Measurements from ENCODE around the gene TRIM45. TPM values are rescaled to one million over a fixed set of nuclear protein-coding genes. Genes with fewer than 3 reads are reported as not detected.

The TRIM45 gene
- total RNA-seq, 6 donors from 2014 or later, result 0.30 to 7.3 (median 2.3) TPM

DNA sequence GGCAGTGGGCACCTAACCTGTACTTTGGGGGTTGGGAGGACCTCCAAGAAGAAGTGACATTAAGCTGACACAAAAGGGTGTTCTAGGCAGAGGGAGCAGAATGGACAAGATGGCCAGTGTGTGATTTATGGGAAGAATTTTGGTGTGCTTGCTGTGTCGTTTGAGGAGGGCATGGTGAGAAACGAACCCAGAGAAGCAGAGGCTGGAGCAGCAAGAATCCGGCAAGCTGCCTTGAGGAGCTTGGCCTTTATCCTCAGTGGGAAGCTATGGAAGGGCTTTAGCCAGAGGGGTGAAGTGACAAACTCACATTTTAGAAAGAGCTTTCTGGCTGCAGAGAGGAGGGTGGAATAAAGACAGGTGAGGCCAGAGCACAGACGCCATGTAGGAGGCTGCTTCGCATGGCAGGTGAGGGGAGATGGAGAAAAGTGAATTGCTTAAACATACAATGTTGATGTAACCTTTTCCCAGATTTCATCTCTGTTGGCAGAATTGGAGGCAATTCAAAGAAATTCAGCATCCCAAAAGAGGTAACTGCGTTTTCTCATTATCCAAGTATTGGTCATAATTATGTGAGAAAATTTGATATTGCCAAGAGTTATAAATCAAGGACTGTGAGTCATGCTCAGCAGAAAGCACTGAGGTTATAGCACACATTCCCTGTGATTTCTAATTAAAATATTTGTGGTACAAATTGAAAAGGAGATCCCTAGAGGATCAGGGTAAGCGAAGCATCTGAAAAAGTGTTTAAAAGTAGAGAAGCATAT is 26.5 kb downstream of the TRIM45 start:
- Histone ChIP-seq H3K27me3 (no peaks in the 10 kb centered on the region), H3K4me3 (no peak overlapping the region), H3K4me1 (no peaks in the 10 kb centered on the region), H3K36me3 (peaks cover 0 to 61% (median 4%) of the 10 kb centered on the region in 4 donors), H3K9me3 (no peaks in the 10 kb centered on the region), H3K27ac (no peak overlapping the region)
- DNase-seq (no peak), ATAC-seq (ENCODE audit: low FRiP score in 2 of 2) (no peak)
- TF ChIP-seq POLR2AphosphoS5 (IDR thresholded peaks at IDR 0.05) (no peak), POLR2A (IDR thresholded peaks at IDR 0.05) (no peak)
- TF ChIP-seq, protein P1, sequence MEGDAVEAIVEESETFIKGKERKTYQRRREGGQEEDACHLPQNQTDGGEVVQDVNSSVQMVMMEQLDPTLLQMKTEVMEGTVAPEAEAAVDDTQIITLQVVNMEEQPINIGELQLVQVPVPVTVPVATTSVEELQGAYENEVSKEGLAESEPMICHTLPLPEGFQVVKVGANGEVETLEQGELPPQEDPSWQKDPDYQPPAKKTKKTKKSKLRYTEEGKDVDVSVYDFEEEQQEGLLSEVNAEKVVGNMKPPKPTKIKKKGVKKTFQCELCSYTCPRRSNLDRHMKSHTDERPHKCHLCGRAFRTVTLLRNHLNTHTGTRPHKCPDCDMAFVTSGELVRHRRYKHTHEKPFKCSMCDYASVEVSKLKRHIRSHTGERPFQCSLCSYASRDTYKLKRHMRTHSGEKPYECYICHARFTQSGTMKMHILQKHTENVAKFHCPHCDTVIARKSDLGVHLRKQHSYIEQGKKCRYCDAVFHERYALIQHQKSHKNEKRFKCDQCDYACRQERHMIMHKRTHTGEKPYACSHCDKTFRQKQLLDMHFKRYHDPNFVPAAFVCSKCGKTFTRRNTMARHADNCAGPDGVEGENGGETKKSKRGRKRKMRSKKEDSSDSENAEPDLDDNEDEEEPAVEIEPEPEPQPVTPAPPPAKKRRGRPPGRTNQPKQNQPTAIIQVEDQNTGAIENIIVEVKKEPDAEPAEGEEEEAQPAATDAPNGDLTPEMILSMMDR (IDR thresholded peaks at IDR 0.05), result no peak
- 89 to 92% methylated on average over 7 of the region's 7 CpGs for WGBS, 2 donors

DNA sequence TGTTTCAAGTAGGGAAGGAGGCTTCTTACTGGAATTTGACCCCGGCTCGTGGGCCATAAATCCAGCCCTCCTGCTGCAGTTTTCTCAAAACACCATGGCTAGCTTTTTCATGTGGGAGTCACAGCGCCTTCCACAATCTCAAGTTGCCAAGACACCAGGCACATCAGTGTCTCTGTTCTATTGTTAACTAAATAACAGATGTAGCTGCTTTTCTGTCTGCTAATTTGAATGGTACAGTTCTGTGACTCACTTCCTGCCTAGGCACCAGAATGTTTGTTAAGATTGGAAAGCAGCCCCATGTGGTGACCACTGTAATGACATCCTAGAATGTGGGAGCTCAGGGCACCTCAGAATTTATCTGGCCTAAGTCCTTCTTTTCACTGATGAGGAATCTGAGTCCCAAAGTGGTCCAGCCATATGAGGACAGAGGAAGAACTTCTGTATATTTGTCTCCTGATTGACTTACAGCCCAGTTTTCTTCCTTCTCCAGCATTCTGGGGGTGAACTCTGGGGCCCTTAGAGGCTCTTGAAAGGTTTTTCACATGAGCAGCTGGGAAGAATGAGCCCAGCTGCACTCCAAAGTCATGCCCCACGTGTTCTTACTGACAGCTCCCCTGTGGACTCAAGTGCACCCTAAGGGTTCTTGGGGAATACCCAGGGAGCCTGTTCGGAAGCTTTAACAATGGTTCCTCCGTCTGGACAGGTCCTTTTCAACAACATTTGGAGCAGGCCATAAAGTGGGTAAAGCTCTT is 27.5 kb downstream of the TRIM45 start:
- DNase-seq, result peak in 1 of 2 donors; percentile 37
- H3K27ac ChIP-seq, result no peak overlapping the region
- WGBS, 2 donors, result 80 to 81% methylated on average over 5 to 6 of the region's 6 CpGs
- no peak for TF ChIP-seq POLR2AphosphoS5 (IDR thresholded peaks at IDR 0.05)
- TF ChIP-seq, protein P1 (IDR thresholded peaks at IDR 0.05), result peak in 3 of 6 experiments; percentile 19 to 32 (median 24)
- H3K4me1 ChIP-seq, result no peaks in the 10 kb centered on the region
- ATAC-seq (ENCODE audit: low FRiP score in 2 of 2), result peak in 1 of 2 donors; percentile 34
- H3K36me3 ChIP-seq, result peaks cover 0 to 59% (median 4%) of the 10 kb centered on the region in 4 donors
- no peaks in the 10 kb centered on the region for H3K27me3 ChIP-seq
- H3K9me3 ChIP-seq, result no peaks in the 10 kb centered on the region
- H3K4me3 ChIP-seq, result no peak overlapping the region

DNA sequence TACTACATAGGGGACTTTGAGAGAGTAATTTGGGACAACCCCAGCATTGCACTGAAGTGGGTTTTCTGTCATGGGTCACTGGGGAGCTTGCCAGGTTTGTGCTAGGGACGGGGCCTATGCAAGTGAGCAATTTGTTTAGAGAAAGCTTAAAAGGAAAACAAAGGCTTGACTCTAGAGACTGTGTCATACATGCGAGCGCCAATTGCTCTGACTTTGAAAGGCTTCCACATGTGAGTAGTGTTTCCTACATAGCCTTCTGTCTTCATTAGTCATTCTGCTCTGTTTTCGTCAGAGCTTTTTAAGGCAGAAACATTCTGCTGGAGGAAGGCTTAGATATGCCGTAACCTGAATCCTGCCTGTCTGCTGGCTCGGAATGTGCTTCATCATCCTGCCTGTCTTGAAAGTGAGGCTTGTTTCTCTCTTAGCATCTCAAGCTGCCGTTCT is 28.4 kb downstream of the TRIM45 start:
- no peaks in the 10 kb centered on the region for H3K27me3 ChIP-seq
- 79 to 83% methylated on average over 7 of the region's 7 CpGs for WGBS, 2 donors
- TF ChIP-seq POLR2A (IDR thresholded peaks at IDR 0.05) (no peak), POLR2AphosphoS5 (IDR thresholded peaks at IDR 0.05) (no peak), EP300 (IDR thresholded peaks at IDR 0.05) (no peak)
- TF ChIP-seq, protein P1 (IDR thresholded peaks at IDR 0.05), result no peak
- H3K36me3 ChIP-seq, result peaks cover 0 to 50% (median 0%) of the 10 kb centered on the region in 4 donors
- DNase-seq (no peak), ATAC-seq (ENCODE audit: low FRiP score in 2 of 2) (peak; percentile 49 to 89)
- H3K9me3 ChIP-seq, result no peaks in the 10 kb centered on the region
- H3K4me3 ChIP-seq, result no peak overlapping the region
- H3K27ac ChIP-seq, result peak overlapping the region in 1 of 4 donors; percentile 34
- H3K4me1 ChIP-seq, result no peaks in the 10 kb centered on the region

DNA sequence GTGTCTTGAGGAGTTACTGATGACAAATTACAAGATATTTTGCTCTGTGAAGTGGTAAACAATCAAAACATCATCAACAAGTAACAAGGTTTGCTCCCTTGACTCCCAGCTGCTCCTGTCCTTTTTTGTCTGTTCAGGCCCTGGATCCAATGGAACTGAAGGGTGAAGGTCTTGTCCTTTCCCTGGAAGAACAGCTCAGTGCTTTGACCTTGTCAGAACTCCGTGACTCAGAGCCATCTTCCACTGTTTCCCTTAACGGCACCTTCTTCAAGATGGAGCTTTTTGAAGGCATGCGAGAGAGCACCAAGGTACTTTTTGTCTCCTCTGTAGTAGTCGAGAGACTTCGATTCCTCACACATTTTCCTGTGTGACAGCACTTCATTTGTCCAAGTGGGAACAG is 29.0 kb downstream of the TRIM45 start:
- TF ChIP-seq POLR2A (IDR thresholded peaks at IDR 0.05), result no peak
- TF ChIP-seq POLR2AphosphoS5 (IDR thresholded peaks at IDR 0.05), result no peak
- TF ChIP-seq EP300 (IDR thresholded peaks at IDR 0.05), result no peak
- TF ChIP-seq, protein P1 (IDR thresholded peaks at IDR 0.05), result no peak
- Histone ChIP-seq H3K9me3 (no peaks in the 10 kb centered on the region), H3K27me3 (no peaks in the 10 kb centered on the region), H3K4me1 (no peaks in the 10 kb centered on the region), H3K27ac (peak overlapping the region in 1 of 4 donors; percentile 34), H3K36me3 (peaks cover 0 to 51% (median 0%) of the 10 kb centered on the region in 4 donors), H3K4me3 (no peak overlapping the region)
- 84 to 91% methylated on average over 5 of the region's 5 CpGs for WGBS, 2 donors
- DNase-seq (no peak), ATAC-seq (ENCODE audit: low FRiP score in 2 of 2) (no peak)

Data from upper lobe of left lung (tissue), 6 donors.